NCI-H526 (cell line): ENCODE measurements around the gene ATN1.
"Not testable (repeated sequence)": the region's sequence is repeated elsewhere in the genome, so short reads cannot be mapped to it uniquely, and the experiment has no call there.

Source experiments
- DNase-seq, 2 experiments: peaks; one replicate each; lab custom pipeline; 2025; lab: John Stamatoyannopoulos, UW

Gene ATN1

DNA sequence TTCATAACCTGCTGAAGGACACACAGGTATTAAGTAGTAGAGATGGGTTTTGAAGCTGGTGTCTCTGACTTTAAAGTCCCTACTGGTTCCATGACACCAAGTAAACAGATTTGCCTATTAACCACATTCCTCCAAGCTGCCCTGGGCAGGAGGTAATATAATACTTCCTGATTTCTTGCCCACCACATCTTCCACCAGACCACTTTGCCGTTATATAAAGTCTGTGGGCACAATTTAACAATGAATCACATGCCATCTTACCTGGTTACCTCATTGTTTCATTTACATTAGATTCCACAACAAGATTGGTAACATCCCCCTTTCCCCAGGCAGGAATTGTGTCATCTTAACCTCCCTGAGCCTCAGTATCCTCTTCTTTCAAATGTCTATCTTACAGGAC lies 24.0 kb upstream of the ATN1 start:
- peak in 1 of 2 experiments; percentile 22 for DNase-seq

DNA sequence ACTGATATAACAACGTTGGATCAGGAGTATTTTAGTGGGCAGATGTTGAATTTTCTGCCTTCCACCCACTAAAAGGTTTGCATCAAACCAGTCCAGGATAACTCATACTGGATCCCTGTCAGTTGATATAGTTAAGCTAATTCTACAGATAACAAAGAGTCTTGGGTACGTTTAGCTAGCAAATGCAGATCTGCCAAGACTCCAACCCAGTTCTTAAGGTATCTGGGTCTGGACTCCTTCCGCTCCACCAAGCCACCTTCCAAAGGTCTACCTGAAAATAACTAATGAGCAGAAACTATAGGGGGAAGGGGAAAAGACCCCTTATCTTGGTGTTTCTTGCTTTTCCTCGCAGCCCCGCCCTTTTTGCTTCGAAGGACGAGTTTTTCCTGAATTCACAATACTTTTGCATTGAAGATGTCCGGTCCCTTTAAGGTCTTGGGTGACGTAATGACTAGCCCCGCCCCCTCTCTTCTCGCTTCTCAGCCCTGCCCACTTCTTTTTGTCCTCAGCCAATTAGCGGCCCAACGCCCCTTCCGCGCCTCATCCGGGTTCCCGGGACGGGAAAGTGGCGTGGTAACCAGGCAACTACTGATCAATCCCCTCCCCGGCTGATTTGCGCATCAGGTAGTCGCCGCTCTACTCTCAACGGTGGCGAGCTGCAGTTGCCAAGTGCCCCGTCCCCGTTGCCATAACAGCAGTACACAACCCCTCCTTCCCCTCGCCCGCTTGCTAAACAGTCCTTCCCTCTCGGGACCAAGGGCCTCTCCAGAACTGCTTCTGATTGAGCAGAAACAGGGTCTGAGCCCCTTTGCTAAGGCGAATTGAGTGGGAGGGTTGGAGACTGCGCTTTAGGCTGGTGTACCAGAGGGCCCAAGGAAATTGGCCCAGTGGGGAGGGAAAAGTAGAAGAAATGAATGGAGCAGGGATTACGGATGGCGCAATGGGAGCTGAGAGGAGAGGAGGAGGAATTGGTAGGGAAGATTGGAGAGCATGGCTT lies 23.2 kb upstream of the ATN1 start, which contains the start of gene LRRC23:
LRRC23 (plus strand) TSS at position 543 of the 997 bp plus-strand sequence. CDS start 812 bp downstream, outside the sequence.
- DNase-seq = peak; percentile 95 to 98

DNA sequence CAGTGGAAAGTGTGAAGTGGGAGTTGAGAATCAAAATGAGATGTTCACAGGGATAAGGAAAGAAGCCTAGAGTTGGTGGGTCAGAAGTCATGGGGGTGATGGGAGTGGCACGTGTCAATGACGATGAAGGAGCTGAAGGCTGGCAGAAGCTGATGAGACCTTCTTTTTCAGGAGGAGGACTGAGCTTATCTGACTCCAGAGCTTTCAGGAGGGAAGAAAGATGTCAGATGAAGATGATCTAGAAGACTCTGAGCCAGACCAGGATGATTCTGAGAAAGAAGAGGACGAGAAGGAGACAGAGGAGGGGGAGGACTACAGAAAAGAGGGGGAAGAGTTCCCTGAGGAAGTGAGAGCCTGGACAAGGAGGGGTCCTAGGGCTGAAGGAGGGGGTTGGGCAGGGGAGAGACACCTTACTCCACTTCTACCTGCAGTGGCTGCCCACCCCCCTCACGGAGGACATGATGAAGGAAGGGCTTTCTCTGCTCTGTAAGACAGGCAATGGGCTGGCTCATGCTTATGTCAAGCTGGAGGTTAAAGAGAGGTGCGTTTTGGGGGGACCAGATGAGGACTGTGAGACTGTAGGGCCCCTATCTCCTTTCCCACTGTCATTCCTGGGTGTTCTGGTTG lies 22.2 kb upstream of the ATN1 start:
- DNase-seq = no peak

DNA sequence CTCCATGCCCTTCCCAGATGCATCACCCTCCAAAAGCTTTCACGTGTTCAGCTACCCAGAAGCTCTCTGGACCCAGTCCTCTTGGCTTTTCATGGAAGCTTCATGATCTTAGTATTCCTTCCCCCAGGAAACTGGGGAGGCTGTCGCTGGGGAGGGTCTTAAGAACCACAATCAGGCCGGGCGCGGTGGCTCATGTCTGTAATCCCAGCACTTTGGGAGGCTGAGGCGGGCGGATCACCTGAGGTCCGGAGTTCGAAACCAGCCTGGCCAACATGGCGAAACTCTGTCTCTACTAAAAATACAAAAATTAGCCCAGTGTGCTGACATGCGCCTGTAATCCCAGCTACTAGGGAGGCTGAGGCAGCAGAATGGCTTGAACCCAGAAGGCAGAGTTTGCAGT lies 19.6 kb upstream of the ATN1 start:
- not testable (repeated sequence) for DNase-seq

DNA sequence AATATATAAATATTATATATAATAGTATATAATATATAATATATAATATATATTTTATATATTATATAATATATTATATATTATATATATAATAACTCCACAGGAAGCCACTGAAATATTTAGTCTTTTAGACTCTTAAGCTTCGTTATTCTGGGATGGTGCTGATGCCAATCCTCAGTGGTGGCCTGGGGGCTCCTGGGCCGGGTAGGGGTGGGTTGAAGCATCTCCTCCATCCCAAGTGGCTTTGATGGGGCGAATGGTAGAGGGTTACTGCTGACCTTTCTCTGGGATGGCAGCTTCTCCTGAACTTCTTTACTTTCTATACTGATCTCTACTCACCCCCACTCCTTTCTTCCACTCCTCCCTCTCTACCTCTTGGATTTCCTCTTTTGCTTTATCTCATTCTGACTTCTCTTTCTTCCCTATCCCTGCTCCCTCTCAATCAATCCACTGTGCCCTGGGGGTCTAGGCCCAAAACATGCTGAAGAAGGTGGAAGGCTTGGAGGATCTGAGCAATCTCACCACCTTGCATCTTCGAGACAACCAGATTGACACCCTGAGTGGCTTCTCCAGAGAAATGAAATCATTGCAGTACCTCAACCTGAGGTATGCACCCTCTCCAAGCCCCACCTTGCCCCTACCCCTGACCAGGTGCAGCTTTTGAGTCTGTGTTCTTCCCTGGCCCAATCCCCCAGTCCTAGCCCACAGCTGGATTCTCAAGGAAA lies 18.2 kb upstream of the ATN1 start:
- no peak for DNase-seq

DNA sequence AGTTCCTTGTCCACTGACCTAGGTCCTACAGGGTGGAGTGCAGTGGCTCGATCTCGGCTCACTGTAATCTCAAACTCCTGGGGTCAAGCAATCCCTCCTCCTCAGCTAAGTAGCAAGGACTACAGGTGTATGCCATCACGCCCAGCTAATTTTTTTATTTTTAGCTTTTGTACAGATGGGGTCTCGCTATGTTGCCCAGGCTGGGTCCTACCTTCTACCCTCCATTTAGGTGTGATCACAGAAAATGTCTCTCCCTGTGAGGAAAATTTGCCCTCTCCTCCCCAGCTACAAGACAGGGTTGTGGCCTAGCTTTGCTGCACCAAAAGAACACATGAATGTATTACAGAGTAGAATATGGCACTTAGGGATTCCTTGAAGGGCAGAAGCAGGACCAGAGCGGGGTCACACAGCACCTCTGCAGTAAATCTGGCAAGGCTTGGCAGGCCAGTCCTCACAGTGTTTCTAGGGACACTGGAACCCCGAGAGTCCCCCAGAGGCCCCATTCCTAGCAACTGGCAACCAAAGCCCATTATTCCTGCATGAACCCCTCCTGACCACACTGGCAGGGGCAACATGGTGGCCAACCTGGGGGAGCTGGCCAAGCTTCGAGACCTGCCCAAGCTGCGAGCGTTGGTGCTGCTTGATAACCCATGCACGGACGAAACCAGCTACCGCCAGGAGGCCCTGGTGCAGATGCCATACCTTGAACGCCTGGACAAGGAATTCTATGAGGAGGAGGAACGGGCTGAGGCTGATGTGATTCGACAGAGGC lies 15.4 kb upstream of the ATN1 start:
- DNase-seq = no peak

DNA sequence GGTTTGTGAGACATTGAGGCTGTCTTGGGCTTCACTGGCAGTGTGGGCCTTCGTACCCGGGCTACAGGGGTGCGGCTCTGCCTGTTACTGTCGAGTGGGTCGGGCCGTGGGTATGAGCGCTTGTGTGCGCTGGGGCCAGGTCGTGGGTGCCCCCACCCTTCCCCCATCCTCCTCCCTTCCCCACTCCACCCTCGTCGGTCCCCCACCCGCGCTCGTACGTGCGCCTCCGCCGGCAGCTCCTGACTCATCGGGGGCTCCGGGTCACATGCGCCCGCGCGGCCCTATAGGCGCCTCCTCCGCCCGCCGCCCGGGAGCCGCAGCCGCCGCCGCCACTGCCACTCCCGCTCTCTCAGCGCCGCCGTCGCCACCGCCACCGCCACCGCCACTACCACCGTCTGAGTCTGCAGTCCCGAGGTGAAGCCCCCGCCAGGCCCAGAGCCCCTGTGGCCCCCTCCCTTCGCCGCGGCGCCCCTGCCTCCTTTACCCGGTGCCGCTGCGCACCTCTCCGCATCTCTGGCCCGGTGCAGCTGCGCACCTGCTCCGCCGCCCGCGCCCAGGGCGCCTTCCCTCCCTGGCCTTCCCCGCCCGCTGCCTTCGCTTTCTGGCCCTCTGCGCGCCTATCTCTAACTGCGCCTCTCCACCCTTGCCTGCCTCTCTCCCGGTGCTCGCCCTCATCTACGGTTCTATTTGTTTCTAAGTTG lies 13.4 kb upstream of the ATN1 start, which contains the start of gene ENO2:
ENO2 (plus strand) TSS at position 335 of the 701 bp plus-strand sequence. CDS start 1,253 bp downstream, outside the sequence.
- DNase-seq = peak in 1 of 2 experiments; percentile 83

DNA sequence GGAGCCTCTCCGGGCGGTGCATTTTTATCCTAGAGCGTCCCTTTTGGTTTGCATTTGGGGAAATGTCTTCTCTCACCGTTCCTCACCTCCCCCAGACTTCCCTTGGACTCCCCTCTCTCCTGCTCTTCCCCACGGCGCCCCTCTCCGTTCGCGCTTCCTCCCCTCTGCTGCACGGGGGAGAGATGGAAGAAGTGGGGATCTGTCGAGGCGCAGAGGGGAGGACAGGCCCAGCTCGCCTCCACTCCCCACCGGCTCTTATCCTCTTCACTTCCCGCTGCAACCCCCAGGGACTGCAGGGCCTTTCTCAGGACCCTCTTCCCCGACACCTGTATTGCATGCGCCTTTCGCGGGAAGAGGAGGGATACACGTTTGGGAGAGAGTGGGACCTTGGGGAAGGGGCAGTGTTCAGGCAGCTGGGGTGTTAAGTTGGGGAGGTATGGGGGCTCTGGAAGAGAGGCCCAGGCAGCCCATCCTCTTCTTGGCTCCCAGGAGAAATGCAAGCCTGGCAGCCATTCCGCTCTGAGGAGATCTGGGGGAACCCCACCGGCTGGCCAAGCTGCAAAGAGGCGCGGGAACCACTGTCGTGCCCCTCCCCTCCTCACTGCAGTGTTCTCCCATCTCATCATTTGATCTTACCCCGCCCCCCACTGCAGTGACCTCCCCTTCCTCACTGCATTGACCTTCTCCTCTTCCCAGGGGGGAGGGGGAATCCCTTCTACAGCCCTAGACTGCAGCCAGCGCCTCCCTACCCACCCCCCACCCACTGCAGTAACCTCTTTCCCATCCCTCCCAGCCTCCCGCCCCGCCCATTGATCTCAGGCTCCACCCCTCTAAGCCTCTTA lies 12.6 kb upstream of the ATN1 start:
- DNase-seq = peak; percentile 36 to 66

DNA sequence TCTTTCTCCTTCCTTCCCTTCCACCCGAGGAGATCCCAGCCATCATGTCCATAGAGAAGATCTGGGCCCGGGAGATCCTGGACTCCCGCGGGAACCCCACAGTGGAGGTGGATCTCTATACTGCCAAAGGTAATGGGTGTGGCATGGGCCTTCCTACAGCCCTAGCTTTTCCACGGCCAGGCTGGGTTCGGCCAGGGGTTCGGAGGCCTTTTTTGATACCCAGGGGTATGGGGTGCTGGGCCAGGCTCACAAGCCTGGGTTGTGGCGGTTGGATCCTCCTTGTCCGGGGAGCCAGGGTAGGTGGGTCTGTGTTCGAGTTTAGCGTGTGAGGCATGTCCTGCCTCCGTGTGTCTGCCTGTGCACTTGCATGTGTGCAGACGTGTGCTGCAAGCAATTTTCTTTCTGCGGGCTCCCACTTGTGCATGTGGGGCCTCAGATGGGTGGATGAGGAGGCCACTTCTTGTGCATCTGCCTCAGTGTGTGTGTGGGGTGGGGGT lies 11.9 kb upstream of the ATN1 start:
- no peak for DNase-seq

DNA sequence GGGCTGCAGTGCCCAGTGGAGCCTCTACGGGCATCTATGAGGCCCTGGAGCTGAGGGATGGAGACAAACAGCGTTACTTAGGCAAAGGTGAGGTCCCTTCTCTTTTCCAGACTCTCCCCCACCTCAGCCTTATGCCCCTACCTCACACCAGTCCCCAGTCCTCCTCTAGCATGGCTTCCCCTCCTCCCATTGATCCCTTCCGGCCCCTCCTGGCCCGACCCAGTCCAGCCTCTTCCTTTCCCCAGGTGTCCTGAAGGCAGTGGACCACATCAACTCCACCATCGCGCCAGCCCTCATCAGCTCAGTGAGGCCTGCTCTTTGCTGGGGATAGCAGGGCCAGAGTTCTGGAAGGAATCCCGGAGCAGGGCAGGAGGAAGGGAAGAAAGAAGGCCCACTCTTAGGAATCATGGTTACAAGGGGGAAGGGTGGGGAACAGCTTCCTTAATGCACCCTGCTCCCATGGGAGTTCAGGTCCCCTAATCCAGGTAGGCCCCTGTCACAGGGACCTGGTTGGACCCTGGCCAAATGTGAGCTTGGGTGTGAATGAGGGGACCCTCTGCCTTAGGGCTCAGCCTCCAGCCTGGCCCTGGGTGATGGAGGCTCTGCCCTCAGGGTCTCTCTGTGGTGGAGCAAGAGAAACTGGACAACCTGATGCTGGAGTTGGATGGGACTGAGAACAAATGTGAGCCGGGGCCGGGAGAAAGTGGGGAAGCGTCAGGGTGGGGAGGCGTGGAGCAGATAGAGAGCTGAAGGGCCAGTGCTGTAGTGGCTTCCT lies 11.1 kb upstream of the ATN1 start:
- DNase-seq = no peak

DNA sequence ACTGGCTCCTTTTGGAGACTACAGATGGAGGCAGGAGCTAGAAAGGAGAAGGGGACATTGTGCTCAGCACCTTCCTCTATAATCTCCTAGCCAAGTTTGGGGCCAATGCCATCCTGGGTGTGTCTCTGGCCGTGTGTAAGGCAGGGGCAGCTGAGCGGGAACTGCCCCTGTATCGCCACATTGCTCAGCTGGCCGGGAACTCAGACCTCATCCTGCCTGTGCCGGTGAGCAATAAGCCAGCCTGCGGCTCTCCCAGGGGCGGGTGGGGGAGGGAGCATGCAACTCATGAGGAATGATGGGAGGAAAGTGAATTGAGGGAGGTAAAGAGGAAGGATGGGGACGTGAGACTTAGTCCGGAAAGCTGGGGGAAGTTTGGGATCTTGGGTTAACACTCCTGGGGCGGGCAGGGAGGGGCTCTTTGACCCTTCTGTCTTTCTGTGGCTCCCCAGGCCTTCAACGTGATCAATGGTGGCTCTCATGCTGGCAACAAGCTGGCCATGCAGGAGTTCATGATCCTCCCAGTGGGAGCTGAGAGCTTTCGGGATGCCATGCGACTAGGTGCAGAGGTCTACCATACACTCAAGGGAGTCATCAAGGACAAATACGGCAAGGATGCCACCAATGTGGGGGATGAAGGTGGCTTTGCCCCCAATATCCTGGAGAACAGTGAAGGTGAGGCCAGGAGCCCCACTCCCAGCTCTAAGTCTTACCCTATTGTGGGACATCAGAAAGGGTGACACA lies 10.1 kb upstream of the ATN1 start:
- DNase-seq = no peak

DNA sequence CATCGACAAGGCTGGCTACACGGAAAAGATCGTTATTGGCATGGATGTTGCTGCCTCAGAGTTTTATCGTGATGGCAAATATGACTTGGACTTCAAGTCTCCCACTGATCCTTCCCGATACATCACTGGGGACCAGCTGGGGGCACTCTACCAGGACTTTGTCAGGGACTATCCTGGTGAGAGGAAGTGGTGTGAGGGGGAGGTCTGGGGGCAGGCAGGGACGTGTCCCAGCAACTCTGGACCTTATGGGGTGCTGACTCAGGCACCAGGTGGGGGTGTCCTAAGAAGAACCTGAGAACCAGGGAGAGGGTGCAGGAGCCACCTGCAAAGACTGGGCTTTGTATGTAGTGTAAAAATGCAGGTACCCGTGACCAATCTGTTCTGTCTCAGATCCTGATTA lies 8.2 kb upstream of the ATN1 start:
- DNase-seq = no peak

DNA sequence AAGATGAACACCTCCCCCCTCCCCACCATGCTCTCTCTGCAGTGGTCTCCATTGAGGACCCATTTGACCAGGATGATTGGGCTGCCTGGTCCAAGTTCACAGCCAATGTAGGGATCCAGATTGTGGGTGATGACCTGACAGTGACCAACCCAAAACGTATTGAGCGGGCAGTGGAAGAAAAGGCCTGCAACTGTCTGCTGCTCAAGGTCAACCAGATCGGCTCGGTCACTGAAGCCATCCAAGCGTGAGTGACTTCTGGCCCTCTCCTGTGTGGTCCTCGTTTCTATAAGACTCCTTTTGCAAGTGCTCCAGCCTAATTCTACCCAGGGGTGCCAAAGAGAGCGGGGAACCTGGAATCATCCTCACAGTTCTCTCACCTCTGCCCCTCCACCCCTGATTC lies 6.2 kb upstream of the ATN1 start:
- DNase-seq = no peak

DNA sequence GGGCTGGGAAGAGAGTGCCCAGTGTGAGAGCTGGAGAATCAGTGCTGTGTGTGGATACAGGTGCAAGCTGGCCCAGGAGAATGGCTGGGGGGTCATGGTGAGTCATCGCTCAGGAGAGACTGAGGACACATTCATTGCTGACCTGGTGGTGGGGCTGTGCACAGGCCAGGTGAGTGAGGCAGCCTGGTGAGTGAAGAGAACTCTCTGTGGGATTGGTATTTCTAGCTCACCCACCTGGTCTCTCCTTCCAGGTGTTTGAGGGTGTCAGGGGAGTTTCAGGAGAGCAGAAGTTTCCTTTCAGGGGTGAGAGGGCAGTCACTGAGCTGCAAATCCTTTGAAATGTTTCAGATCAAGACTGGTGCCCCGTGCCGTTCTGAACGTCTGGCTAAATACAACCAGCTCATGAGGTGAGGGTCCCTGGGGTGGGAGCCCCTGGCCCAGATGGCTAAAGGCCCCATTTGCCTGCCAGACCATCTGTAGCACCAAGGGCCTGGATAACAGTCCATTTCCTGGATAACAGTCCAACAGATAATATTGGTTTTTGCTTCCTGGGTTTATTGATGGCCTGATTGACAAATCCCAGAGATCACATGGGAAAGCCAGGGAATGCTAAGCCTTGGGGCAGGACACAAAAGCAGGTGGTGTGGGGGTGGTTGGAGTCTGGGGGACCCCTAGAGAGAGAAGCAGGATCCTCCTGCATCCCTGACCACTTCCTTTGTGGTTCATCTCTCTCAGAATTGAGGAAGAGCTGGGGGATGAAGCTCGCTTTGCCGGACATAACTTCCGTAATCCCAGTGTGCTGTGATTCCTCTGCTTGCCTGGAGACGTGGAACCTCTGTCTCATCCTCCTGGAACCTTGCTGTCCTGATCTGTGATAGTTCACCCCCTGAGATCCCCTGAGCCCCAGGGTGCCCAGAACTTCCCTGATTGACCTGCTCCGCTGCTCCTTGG lies 5.5 kb upstream of the ATN1 start:
- DNase-seq = no peak

DNA sequence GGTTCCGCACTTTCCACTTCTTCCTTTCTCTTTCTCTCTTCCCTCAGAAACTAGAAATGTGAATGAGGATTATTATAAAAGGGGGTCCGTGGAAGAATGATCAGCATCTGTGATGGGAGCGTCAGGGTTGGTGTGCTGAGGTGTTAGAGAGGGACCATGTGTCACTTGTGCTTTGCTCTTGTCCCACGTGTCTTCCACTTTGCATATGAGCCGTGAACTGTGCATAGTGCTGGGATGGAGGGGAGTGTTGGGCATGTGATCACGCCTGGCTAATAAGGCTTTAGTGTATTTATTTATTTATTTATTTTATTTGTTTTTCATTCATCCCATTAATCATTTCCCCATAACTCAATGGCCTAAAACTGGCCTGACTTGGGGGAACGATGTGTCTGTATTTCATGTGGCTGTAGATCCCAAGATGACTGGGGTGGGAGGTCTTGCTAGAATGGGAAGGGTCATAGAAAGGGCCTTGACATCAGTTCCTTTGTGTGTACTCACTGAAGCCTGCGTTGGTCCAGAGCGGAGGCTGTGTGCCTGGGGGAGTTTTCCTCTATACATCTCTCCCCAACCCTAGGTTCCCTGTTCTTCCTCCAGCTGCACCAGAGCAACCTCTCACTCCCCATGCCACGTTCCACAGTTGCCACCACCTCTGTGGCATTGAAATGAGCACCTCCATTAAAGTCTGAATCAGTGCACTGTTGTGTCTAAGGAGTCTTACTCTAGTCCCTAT lies 4.6 kb upstream of the ATN1 start:
- DNase-seq = peak in 1 of 2 experiments; percentile 36

DNA sequence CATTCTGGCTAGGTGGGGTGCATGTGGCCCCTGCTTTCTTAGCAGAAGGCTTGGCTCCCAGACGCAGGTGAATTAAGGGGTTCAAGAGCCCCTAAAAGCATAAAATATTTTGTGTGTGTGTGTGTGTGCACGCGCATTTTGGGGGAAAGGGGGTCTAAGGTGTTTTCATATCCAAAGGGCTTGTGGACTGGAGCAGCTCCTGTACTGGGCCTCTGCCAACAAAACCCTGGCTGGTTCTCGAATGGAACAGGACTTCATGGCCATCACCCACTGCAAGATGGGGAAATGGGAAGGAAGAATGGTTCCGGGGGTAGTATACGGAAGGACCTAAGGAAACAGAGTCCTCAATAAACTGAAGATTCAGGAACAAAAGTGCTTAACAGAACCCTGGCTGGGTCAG lies 3.9 kb upstream of the ATN1 start:
- DNase-seq = no peak

DNA sequence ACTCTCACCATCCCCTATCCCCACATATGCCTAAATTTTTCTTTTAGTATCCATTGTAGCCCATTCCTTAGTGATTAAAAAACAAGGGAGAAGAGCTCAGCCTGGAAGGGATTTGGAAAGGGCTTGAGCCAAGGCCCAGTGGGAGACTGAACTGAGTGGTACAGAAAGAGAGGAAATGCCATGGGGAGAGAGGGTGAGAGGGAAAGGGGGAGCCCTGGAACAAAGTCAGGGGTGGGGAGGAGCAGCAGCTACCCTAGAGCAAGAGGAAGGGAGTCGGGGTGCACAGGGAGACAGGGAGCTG lies 2.6 kb upstream of the ATN1 start:
- no peak for DNase-seq
